Measurements from ENCODE around the gene CPNE4.

The CPNE4 gene

DNA sequence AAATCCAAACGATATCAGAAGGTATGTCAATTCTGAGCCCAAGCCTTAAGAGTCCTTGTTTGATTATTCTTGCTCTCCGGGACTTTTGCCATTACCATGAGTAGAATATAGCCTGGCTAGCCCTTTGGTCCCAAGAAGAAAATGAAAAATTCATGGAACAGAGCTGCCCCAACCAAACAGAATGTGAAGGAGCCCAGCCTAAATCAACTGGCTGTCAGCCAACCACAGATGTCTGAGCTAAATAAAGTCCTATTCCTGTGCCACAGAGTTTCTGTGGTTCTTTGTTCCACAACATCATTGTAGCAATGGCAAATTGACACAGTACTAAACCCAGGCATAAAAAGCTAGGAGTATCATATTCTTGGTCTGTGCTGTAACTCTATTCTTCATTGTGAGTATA lies 185.2 kb downstream of the CPNE4 start:
- no peak overlapping the region for H3K4me3 ChIP-seq (ENCODE audit: low read length)
- H3K27me3 ChIP-seq (ENCODE audit: control insufficient read depth, insufficient read depth, low read length), result no peaks in the 10 kb centered on the region
- no peaks in the 10 kb centered on the region for H3K36me3 ChIP-seq (ENCODE audit: control insufficient read depth, insufficient read depth, low read length)
- no peaks in the 10 kb centered on the region for H3K4me1 ChIP-seq (ENCODE audit: control insufficient read depth, insufficient read depth, low read length)
- no peaks in the 10 kb centered on the region for H3K9me3 ChIP-seq (ENCODE audit: control insufficient read depth, insufficient read depth, low read length)
- WGBS (ENCODE audit: insufficient coverage, insufficient read length), result no CpG with 5 or more reads among the region's 2 CpGs
- no peak overlapping the region for H3K27ac ChIP-seq (ENCODE audit: low read length)
- no peak for DNase-seq (ENCODE audit: low read depth, low spot score)

DNA sequence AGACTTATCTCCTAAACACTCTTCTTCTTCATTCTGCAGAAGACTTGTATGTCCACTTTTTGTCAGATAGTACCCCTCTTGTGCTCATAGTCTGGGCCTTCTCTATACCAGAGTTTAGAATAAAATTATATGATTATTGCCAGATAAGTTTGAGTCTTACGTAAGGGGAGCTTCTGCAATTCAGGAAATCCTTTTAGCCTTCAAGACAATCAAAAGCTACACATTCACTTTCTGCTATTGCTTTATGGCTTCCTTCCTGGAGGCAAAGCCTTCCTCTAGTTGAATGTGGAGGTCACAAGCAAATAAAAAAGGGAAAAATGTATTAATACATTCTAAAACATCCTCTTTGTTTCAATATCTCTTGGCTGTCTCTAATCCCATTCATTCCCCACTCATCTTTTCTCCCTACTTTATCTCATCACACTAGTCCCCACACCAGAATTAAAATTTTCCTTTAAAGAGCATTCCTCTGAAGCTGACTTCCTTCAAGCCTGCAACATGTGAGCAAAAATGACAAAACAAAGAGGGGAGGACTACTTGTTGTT lies 186.8 kb downstream of the CPNE4 start:
- no peaks in the 10 kb centered on the region for H3K36me3 ChIP-seq (ENCODE audit: control insufficient read depth, insufficient read depth, low read length)
- no peaks in the 10 kb centered on the region for H3K27me3 ChIP-seq (ENCODE audit: control insufficient read depth, insufficient read depth, low read length)
- WGBS (ENCODE audit: insufficient coverage, insufficient read length), result no CpG with 5 or more reads among the region's 1 CpG
- no peaks in the 10 kb centered on the region for H3K9me3 ChIP-seq (ENCODE audit: control insufficient read depth, insufficient read depth, low read length)
- no peaks in the 10 kb centered on the region for H3K4me1 ChIP-seq (ENCODE audit: control insufficient read depth, insufficient read depth, low read length)
- DNase-seq (ENCODE audit: low read depth, low spot score), result no peak
- H3K27ac ChIP-seq (ENCODE audit: low read length), result no peak overlapping the region
- no peak overlapping the region for H3K4me3 ChIP-seq (ENCODE audit: low read length)

DNA sequence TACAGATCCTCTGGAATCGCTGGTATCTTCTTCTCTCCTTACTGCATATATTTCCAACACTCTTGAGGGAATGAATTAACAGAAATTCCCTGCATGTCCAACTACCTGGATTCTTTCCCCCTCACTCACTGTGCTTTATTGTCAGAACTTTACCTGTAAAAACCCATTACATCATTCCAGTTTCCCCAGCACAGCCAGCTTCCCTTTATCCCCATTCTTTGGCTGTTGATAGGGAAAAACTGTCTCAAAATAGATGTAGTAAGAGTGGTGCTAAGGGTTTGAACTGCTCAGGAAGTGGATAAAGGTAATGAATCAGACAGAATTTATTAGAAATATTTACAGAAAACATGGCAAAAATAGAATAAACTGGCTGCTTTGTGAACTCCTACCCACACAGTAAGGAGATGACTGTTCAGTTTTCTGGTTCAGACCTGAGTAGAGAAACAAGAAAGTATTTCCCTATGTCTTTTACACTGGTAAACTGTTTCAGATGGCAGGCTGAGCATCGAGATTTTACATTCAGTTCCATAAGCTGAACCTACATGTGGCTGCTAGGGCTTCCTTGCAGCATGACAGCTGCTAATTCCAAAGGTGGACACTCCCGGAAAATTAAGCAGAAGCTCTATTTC lies 188.4 kb downstream of the CPNE4 start:
- Histone ChIP-seq H3K36me3 (ENCODE audit: control insufficient read depth, insufficient read depth, low read length) (no peaks in the 10 kb centered on the region), H3K27me3 (ENCODE audit: control insufficient read depth, insufficient read depth, low read length) (no peaks in the 10 kb centered on the region), H3K9me3 (ENCODE audit: control insufficient read depth, insufficient read depth, low read length) (no peaks in the 10 kb centered on the region), H3K4me3 (ENCODE audit: low read length) (no peak overlapping the region), H3K27ac (ENCODE audit: low read length) (no peak overlapping the region), H3K4me1 (ENCODE audit: control insufficient read depth, insufficient read depth, low read length) (no peaks in the 10 kb centered on the region)
- DNase-seq (ENCODE audit: low read depth, low spot score), result no peak
- no CpG with 5 or more reads among the region's 3 CpGs for WGBS (ENCODE audit: insufficient coverage, insufficient read length)

DNA sequence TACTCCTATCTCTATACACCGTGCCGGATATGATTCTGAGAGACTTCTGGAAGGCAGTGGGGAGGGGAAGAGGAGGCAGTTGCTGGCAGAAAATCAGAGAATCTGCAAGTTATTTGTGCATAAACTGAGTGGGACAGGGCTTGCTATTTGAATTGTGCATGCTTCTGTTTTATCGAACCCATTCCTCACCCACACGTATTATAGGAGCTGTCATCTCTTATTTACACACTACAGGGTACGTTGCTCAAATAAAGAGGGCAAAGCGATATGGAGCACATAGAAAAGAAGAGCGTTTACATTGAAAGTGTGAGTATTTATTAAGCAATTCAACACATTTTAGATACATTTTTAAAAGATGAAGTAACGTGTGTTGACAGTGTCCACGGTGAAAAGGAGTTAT lies 191.6 kb downstream of the CPNE4 start:
- no CpG with 5 or more reads among the region's 9 CpGs for WGBS (ENCODE audit: insufficient coverage, insufficient read length)
- H3K27me3 ChIP-seq (ENCODE audit: control insufficient read depth, insufficient read depth, low read length), result no peaks in the 10 kb centered on the region
- no peaks in the 10 kb centered on the region for H3K9me3 ChIP-seq (ENCODE audit: control insufficient read depth, insufficient read depth, low read length)
- H3K36me3 ChIP-seq (ENCODE audit: control insufficient read depth, insufficient read depth, low read length), result no peaks in the 10 kb centered on the region
- DNase-seq (ENCODE audit: low read depth, low spot score), result no peak
- H3K4me1 ChIP-seq (ENCODE audit: control insufficient read depth, insufficient read depth, low read length), result no peaks in the 10 kb centered on the region
- no peak overlapping the region for H3K27ac ChIP-seq (ENCODE audit: low read length)
- H3K4me3 ChIP-seq (ENCODE audit: low read length), result no peak overlapping the region

DNA sequence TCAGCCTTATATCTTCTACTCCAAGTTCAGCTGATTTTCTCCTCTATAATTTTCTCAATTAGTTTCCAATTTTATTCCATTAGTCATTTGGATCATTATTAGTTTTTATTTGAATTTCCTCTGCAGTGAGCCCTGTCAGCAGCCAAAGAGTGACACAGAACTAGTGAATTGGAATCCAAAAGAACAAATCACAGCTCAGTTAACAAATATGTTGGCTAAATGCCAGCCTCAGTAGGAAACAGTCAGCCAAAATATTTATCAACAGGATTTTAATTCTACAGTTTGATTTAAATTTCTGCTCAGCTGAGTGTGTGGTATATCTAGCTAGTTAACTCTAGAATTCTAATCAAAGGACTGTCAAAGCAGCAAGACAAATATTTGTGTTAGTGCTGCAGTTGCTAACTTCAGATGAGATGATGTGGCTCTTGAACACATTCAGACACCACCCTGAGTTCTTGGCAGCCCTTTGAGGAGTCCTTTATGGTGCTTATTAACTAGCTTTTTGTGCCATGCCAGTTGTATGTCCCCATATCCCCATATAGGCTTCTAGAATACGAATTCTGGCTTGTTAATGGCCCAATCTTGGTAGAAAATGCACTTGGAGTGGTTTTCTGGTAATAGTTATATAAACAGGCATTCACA lies 194.5 kb downstream of the CPNE4 start:
- no peaks in the 10 kb centered on the region for H3K4me1 ChIP-seq (ENCODE audit: control insufficient read depth, insufficient read depth, low read length)
- no peaks in the 10 kb centered on the region for H3K27me3 ChIP-seq (ENCODE audit: control insufficient read depth, insufficient read depth, low read length)
- H3K27ac ChIP-seq (ENCODE audit: low read length), result no peak overlapping the region
- no peaks in the 10 kb centered on the region for H3K36me3 ChIP-seq (ENCODE audit: control insufficient read depth, insufficient read depth, low read length)
- H3K9me3 ChIP-seq (ENCODE audit: control insufficient read depth, insufficient read depth, low read length), result no peaks in the 10 kb centered on the region
- H3K4me3 ChIP-seq (ENCODE audit: low read length), result no peak overlapping the region
- no peak for DNase-seq (ENCODE audit: low read depth, low spot score)
- no CpG with 5 or more reads among the region's 1 CpG for WGBS (ENCODE audit: insufficient coverage, insufficient read length)

DNA sequence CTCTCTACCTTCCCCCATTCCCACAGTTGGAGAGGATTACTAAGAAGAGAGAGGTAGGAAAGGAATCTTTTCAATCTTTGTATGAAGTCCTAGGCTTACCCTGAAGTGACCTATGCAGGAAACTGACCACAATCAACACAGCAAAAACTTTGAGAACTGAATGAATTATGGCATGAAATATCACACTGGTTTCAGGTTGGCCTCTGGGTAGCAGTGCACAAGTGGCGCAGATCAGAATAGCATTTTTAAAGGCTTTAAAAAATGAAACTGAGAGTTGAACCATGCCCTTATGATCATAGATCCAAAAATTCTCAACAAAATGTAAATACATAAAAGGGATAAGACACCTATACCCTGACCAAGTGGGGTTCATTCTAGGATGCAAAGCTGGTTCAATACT lies 198.9 kb downstream of the CPNE4 start:
- Histone ChIP-seq H3K9me3 (ENCODE audit: control insufficient read depth, insufficient read depth, low read length) (no peaks in the 10 kb centered on the region), H3K4me1 (ENCODE audit: control insufficient read depth, insufficient read depth, low read length) (no peaks in the 10 kb centered on the region), H3K27me3 (ENCODE audit: control insufficient read depth, insufficient read depth, low read length) (no peaks in the 10 kb centered on the region), H3K27ac (ENCODE audit: low read length) (no peak overlapping the region), H3K4me3 (ENCODE audit: low read length) (no peak overlapping the region), H3K36me3 (ENCODE audit: control insufficient read depth, insufficient read depth, low read length) (no peaks in the 10 kb centered on the region)
- WGBS (ENCODE audit: insufficient coverage, insufficient read length), result no CpG with 5 or more reads among the region's 1 CpG
- no peak for DNase-seq (ENCODE audit: low read depth, low spot score)

DNA sequence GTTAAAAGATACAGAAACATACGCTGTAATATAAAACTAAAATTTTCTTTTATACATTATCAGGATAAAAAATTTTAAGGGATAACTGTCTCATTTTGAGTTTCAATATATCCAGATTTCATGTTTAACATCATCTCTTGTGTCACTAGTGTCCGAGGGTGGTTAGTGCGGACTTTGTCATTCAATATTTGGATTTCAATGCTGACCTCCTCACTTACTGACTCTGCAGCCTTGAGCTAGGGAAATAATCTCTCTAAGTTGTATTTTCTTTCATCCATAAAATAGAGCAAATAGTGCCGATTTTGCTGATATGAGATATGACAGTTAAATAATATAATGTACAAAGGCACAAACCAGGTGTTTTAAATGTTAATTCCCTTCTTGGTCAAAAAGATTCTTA lies 203.2 kb downstream of the CPNE4 start:
- no peaks in the 10 kb centered on the region for H3K27me3 ChIP-seq (ENCODE audit: control insufficient read depth, insufficient read depth, low read length)
- H3K27ac ChIP-seq (ENCODE audit: low read length), result no peak overlapping the region
- no peak for DNase-seq (ENCODE audit: low read depth, low spot score)
- no peaks in the 10 kb centered on the region for H3K36me3 ChIP-seq (ENCODE audit: control insufficient read depth, insufficient read depth, low read length)
- no peaks in the 10 kb centered on the region for H3K4me1 ChIP-seq (ENCODE audit: control insufficient read depth, insufficient read depth, low read length)
- WGBS (ENCODE audit: insufficient coverage, insufficient read length), result no CpG with 5 or more reads among the region's 4 CpGs
- no peaks in the 10 kb centered on the region for H3K9me3 ChIP-seq (ENCODE audit: control insufficient read depth, insufficient read depth, low read length)
- no peak overlapping the region for H3K4me3 ChIP-seq (ENCODE audit: low read length)

DNA sequence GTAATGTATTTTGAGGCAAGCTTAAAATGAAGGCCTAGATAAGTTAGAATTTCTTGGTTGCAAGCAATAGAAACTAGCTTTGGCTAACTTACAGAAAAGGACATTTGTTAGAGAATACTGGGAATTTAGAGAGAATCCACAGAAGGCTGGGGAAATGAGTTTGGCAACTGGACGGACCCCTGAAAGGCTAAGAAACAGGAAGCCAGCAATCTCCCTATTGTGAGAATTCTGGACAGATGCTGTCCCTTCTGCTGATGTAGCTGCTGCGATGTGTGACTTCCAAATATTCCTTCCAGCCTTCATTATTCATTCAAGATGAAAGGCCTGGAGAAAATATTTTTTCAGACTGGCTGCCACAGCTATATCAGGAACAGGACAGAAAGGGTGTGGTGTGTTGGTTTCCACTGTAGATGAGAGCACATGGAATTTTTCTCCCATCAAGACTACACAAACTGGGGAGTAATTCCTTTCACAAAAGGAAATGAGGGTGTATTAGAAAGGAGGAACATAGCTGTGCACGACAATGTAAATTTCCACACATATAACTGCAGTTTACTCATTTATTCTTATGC lies 213.5 kb downstream of the CPNE4 start:
- Histone ChIP-seq H3K36me3 (ENCODE audit: control insufficient read depth, insufficient read depth, low read length) (no peaks in the 10 kb centered on the region), H3K9me3 (ENCODE audit: control insufficient read depth, insufficient read depth, low read length) (no peaks in the 10 kb centered on the region), H3K4me3 (ENCODE audit: low read length) (no peak overlapping the region), H3K27me3 (ENCODE audit: control insufficient read depth, insufficient read depth, low read length) (no peaks in the 10 kb centered on the region), H3K4me1 (ENCODE audit: control insufficient read depth, insufficient read depth, low read length) (no peaks in the 10 kb centered on the region), H3K27ac (ENCODE audit: low read length) (no peak overlapping the region)
- no peak for DNase-seq (ENCODE audit: low read depth, low spot score)
- no CpG with 5 or more reads among the region's 3 CpGs for WGBS (ENCODE audit: insufficient coverage, insufficient read length)

DNA sequence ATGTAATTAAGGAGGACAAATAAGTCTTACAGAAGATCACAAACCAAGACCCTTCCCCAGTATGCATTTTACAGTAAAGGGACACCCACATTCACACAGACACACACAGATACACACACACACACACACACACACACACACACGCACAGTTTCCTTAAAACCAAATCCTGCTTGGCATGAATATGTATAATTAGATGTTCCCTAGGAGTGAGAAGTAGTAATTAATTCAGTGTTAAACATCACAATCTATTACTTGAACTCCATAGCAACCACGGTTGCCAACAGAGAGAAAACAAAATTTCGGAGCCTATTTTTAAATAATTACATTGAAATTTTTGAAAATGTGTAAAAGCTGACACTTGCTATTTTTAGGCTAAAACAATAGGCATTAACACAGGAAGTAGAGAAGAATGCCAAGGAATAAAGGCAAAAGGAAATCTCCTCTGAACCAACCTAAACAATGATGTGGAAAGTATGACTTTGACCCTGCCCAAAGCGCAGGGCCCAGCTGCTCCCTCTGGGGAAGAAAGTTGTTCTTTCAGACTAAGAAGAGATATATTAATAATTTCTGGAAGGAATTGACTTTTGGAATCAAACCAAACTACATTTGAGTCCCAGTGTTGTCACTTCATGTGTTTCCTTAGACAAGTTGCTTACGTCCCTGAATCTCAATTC lies 215.3 kb downstream of the CPNE4 start:
- no CpG with 5 or more reads among the region's 5 CpGs for WGBS (ENCODE audit: insufficient coverage, insufficient read length)
- DNase-seq (ENCODE audit: low read depth, low spot score), result no peak
- Histone ChIP-seq H3K4me3 (ENCODE audit: low read length) (no peak overlapping the region), H3K27me3 (ENCODE audit: control insufficient read depth, insufficient read depth, low read length) (no peaks in the 10 kb centered on the region), H3K9me3 (ENCODE audit: control insufficient read depth, insufficient read depth, low read length) (no peaks in the 10 kb centered on the region), H3K36me3 (ENCODE audit: control insufficient read depth, insufficient read depth, low read length) (no peaks in the 10 kb centered on the region), H3K4me1 (ENCODE audit: control insufficient read depth, insufficient read depth, low read length) (no peaks in the 10 kb centered on the region), H3K27ac (ENCODE audit: low read length) (no peak overlapping the region)

DNA sequence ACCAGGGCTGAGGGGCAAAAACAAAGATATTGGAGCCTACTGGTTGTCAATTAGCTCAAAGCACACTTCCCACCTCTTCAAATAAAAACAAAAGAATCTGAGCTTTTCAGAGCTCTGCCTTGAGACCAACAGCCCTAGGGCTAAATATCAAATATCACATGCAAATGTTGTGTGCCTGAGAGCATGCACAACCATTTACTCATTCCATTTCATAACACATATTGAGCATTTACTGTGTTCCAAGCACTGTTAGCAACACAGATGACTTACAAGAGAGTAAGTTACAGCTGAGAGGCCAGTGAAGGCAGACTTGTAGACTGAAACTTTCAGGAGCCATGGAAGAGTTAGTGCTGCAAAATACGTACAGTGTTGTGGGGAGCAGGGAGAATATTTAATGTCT lies 222.4 kb downstream of the CPNE4 start:
- no peak overlapping the region for H3K4me3 ChIP-seq (ENCODE audit: low read length)
- DNase-seq (ENCODE audit: low read depth, low spot score), result no peak
- H3K27ac ChIP-seq (ENCODE audit: low read length), result no peak overlapping the region
- no peaks in the 10 kb centered on the region for H3K4me1 ChIP-seq (ENCODE audit: control insufficient read depth, insufficient read depth, low read length)
- no peaks in the 10 kb centered on the region for H3K9me3 ChIP-seq (ENCODE audit: control insufficient read depth, insufficient read depth, low read length)
- WGBS (ENCODE audit: insufficient coverage, insufficient read length), result no CpG with 5 or more reads among the region's 1 CpG
- H3K27me3 ChIP-seq (ENCODE audit: control insufficient read depth, insufficient read depth, low read length), result no peaks in the 10 kb centered on the region
- no peaks in the 10 kb centered on the region for H3K36me3 ChIP-seq (ENCODE audit: control insufficient read depth, insufficient read depth, low read length)
